ENCODE results near the gene KCNH1.

The KCNH1 gene

DNA sequence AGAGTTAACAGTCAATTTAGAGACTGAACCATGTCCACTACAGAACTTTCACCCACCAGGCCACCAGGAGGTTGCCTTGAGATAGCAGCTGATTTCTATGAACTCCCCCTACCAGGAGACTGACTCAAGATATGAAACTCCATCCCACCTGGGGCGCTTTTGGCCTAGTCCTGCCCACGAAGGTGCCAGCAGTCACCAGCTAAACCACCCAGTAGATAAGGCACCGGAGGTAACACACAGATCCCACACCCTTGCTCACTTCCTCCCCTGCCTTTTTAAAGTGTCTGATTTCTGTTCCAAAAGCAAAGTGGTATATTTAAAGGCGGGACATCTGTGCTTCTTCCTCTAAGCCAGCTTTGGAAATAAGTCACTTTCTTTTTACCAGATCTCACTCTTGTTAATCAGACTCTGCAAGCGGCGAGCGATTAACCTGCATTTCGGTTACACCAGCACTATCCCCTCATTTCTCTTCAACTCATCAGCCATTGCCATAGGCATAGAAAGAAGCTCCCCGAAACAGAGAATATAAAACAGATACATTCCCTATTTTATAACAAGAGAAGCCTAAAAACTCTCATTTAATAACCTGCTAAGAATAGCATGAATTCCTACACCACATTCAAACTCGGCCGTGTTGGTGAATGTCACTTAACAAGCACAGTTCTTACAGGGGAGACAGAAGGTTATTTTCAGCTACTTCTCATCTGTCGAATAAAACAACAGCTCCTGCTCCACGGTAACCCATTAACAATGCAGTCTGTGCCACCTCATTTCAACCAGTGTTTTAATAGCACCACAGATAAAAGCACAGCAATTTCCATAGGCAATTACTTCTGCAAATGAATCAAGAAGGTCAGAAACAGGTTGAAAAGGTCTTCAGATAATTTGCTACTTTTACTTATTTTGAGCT lies 318.1 kb downstream of the KCNH1 start:
- H3K27ac ChIP-seq (ENCODE audit: low read length), result no peak overlapping the region
- no peaks in the 10 kb centered on the region for H3K36me3 ChIP-seq (ENCODE audit: control insufficient read depth, insufficient read depth, low read length)
- H3K27me3 ChIP-seq (ENCODE audit: control insufficient read depth, insufficient read depth, low read length), result no peaks in the 10 kb centered on the region
- WGBS (ENCODE audit: insufficient coverage, insufficient read length), result no CpG with 5 or more reads among the region's 13 CpGs
- H3K4me1 ChIP-seq (ENCODE audit: control insufficient read depth, insufficient read depth, low read length), result no peaks in the 10 kb centered on the region
- DNase-seq (ENCODE audit: low read depth, low spot score), result no peak
- no peak overlapping the region for H3K4me3 ChIP-seq (ENCODE audit: low read length)
- H3K9me3 ChIP-seq (ENCODE audit: control insufficient read depth, insufficient read depth, low read length), result no peaks in the 10 kb centered on the region

DNA sequence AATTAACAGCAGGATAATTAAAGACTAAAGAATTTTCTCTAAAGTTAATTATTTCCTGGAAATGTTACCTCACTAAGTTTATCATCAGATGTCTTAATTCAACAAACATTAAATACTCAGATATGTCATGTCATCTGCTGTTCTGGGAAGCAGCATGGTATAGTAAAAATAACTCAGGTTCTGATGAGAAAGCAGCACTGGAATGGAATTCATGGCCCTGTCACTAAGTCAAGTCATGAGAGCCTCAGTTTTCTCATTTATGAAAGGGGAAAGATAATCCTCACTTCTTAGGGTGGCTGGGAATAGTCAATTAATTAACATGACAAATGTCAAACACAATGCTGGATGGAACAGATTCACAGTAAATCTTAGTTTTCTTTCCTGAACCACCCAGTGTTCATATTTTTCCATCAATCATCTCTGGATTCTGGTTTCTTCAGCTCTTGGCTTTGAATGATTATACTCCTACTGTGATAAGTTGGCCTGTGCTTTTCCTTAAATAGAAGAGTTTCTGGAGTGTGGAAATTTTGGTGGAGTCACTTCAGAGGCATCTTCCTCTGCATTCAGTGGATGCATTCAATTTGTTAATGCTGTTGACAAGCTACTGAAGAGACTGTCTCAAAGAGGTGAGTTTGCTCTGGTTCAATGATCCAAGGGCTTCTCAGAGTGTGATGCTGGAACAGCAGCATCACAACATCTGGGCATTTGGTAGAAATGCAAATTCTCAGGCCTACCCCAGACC lies 319.4 kb downstream of the KCNH1 start:
- Histone ChIP-seq H3K4me1 (ENCODE audit: control insufficient read depth, insufficient read depth, low read length) (no peaks in the 10 kb centered on the region), H3K27ac (ENCODE audit: low read length) (no peak overlapping the region), H3K36me3 (ENCODE audit: control insufficient read depth, insufficient read depth, low read length) (no peaks in the 10 kb centered on the region), H3K27me3 (ENCODE audit: control insufficient read depth, insufficient read depth, low read length) (no peaks in the 10 kb centered on the region), H3K9me3 (ENCODE audit: control insufficient read depth, insufficient read depth, low read length) (no peaks in the 10 kb centered on the region), H3K4me3 (ENCODE audit: low read length) (no peak overlapping the region)
- DNase-seq (ENCODE audit: low read depth, low spot score), result no peak

DNA sequence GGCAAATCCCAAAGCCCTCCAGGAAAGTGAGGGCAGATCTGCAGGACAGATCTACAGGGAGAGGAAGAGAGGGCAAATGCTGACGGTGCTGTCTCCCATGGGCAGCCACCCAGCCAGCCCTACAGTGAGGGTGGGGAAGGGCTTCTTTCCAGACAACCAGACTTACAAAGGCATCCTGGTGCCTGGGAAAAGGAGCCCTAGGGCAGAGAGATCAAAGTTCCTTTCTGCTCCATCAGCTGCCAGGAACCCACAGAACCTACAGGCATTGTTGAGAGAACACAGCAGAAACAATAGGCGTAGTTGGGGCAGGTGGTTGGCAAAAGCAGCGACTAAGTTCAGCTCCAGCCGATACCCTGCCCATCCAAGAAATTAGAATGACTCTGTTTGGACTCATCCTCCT lies 332.4 kb downstream of the KCNH1 start:
- no peaks in the 10 kb centered on the region for H3K9me3 ChIP-seq (ENCODE audit: control insufficient read depth, insufficient read depth, low read length)
- no peaks in the 10 kb centered on the region for H3K4me1 ChIP-seq (ENCODE audit: control insufficient read depth, insufficient read depth, low read length)
- H3K27me3 ChIP-seq (ENCODE audit: control insufficient read depth, insufficient read depth, low read length), result no peaks in the 10 kb centered on the region
- no peaks in the 10 kb centered on the region for H3K36me3 ChIP-seq (ENCODE audit: control insufficient read depth, insufficient read depth, low read length)
- no peak overlapping the region for H3K4me3 ChIP-seq (ENCODE audit: low read length)
- no peak for DNase-seq (ENCODE audit: low read depth, low spot score)
- WGBS (ENCODE audit: insufficient coverage, insufficient read length), result no CpG with 5 or more reads among the region's 4 CpGs
- H3K27ac ChIP-seq (ENCODE audit: low read length), result no peak overlapping the region

DNA sequence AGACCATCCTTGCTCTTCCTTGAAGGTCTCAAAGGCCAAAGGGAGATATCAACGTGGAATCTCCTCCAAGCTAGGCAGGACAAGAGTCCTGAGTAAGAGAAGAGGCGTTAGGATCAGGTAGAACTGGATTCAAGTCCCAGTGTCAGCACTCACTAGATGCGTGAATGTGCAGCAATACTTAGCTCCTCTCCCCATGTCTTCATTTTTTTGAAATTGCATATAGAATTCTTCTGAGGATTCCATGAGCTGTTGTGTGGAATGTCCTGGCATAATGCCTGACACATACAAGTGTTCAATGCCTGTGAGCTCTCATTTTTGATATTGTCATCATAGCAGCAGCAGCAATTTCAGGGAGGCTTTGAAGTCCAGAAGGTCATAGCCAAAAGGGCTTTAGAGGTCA lies 333.2 kb downstream of the KCNH1 start:
- no CpG with 5 or more reads among the region's 3 CpGs for WGBS (ENCODE audit: insufficient coverage, insufficient read length)
- Histone ChIP-seq H3K36me3 (ENCODE audit: control insufficient read depth, insufficient read depth, low read length) (no peaks in the 10 kb centered on the region), H3K9me3 (ENCODE audit: control insufficient read depth, insufficient read depth, low read length) (no peaks in the 10 kb centered on the region), H3K4me3 (ENCODE audit: low read length) (no peak overlapping the region), H3K27ac (ENCODE audit: low read length) (no peak overlapping the region), H3K27me3 (ENCODE audit: control insufficient read depth, insufficient read depth, low read length) (no peaks in the 10 kb centered on the region), H3K4me1 (ENCODE audit: control insufficient read depth, insufficient read depth, low read length) (no peaks in the 10 kb centered on the region)
- DNase-seq (ENCODE audit: low read depth, low spot score), result no peak

DNA sequence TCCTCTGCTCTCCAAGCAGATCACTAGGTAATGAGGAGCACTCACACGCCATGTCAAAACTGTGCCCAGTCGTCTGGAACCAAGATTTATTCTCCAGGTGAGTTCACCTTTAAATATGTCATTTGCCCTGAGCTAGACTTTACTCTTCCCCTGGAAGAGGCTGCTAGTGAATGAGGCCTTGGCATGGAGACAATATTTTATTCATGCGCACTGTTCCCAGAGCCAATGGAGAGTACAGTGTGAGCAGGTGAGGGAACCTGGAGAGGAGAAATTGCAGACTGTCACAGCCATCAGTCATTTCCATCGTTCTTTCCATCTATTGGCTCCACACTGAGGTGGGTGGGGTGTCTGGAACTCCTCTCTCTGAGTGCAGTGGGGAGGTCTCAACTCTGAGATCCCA lies 333.6 kb downstream of the KCNH1 start:
- DNase-seq (ENCODE audit: low read depth, low spot score), result no peak
- no peak overlapping the region for H3K27ac ChIP-seq (ENCODE audit: low read length)
- H3K9me3 ChIP-seq (ENCODE audit: control insufficient read depth, insufficient read depth, low read length), result no peaks in the 10 kb centered on the region
- H3K36me3 ChIP-seq (ENCODE audit: control insufficient read depth, insufficient read depth, low read length), result no peaks in the 10 kb centered on the region
- H3K4me3 ChIP-seq (ENCODE audit: low read length), result no peak overlapping the region
- H3K27me3 ChIP-seq (ENCODE audit: control insufficient read depth, insufficient read depth, low read length), result no peaks in the 10 kb centered on the region
- WGBS (ENCODE audit: insufficient coverage, insufficient read length), result no CpG with 5 or more reads among the region's 4 CpGs
- no peaks in the 10 kb centered on the region for H3K4me1 ChIP-seq (ENCODE audit: control insufficient read depth, insufficient read depth, low read length)

DNA sequence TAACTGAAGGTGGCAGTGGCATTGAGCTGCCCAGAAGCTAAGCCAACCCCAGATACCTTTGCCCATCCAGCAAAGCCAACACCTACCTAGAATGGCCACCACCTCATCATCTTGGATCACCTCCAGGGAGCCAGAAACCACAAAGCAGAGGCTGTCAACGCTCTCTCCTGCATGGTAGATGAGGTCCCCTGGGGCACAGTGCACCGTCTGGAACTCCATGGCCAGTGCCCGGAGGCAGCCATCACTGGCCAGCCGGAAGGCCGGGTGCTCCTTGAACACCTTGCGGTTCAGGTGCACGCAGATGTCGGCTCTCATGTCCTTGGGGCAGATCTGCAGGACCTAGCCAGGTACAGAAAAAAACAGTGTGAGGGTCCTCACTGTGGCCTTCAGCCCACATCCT lies 336.5 kb downstream of the KCNH1 start:
- WGBS (ENCODE audit: insufficient coverage, insufficient read length), result no CpG with 5 or more reads among the region's 8 CpGs
- no peak for DNase-seq (ENCODE audit: low read depth, low spot score)
- Histone ChIP-seq H3K4me3 (ENCODE audit: low read length) (no peak overlapping the region), H3K4me1 (ENCODE audit: control insufficient read depth, insufficient read depth, low read length) (no peaks in the 10 kb centered on the region), H3K9me3 (ENCODE audit: control insufficient read depth, insufficient read depth, low read length) (no peaks in the 10 kb centered on the region), H3K36me3 (ENCODE audit: control insufficient read depth, insufficient read depth, low read length) (no peaks in the 10 kb centered on the region), H3K27me3 (ENCODE audit: control insufficient read depth, insufficient read depth, low read length) (no peaks in the 10 kb centered on the region), H3K27ac (ENCODE audit: low read length) (no peak overlapping the region)

DNA sequence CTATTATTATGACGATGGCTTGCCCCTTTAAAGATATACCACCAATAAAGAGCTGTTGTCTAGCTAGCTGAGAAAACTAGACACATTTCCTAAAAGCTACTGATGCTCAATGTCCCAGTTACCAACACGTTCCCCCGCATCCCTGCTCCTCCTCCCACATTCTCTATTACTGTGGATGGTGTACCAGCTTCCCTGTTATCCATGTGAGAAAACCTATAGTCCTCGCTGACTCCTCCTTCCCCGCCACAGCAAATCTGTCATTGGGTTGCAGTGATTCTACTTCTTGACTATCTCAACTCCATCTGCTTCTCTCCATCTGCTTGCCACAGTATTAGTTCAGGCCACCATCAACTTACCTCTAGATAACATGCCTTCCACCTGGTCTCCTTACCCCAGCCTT lies 337.5 kb downstream of the KCNH1 start:
- WGBS (ENCODE audit: insufficient coverage, insufficient read length), result no CpG with 5 or more reads among the region's 5 CpGs
- Histone ChIP-seq H3K36me3 (ENCODE audit: control insufficient read depth, insufficient read depth, low read length) (no peaks in the 10 kb centered on the region), H3K27ac (ENCODE audit: low read length) (no peak overlapping the region), H3K4me1 (ENCODE audit: control insufficient read depth, insufficient read depth, low read length) (no peaks in the 10 kb centered on the region), H3K27me3 (ENCODE audit: control insufficient read depth, insufficient read depth, low read length) (no peaks in the 10 kb centered on the region), H3K4me3 (ENCODE audit: low read length) (no peak overlapping the region), H3K9me3 (ENCODE audit: control insufficient read depth, insufficient read depth, low read length) (no peaks in the 10 kb centered on the region)
- no peak for DNase-seq (ENCODE audit: low read depth, low spot score)

DNA sequence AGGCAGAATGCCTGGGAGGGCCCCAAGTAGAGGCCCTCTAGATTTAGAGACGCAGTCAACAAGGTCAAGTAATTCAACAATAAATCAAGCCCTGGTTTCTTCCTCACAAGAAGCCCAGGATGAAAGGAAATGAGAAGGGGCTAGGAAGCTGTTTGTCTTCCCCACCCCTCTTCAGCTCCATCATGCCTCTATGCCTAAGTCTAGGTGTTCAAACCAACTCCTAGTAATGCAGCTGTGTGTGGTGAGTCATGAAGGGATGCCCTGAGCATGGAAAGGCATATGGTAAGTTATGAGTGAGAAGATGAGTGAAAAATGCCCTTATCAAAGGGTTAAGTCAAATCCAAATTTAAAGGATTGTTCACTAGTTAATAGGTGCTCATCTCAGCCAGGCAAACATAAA lies 339.5 kb downstream of the KCNH1 start:
- DNase-seq (ENCODE audit: low read depth, low spot score), result no peak
- no CpG with 5 or more reads among the region's 1 CpG for whole genome bisulfite sequencing (ENCODE audit: insufficient coverage, insufficient read length)
- Histone ChIP-seq H3K9me3 (ENCODE audit: control insufficient read depth, insufficient read depth, low read length) (no peaks in the 10 kb centered on the region), H3K36me3 (ENCODE audit: control insufficient read depth, insufficient read depth, low read length) (no peaks in the 10 kb centered on the region), H3K4me1 (ENCODE audit: control insufficient read depth, insufficient read depth, low read length) (no peaks in the 10 kb centered on the region), H3K27ac (ENCODE audit: low read length) (no peak overlapping the region), H3K4me3 (ENCODE audit: low read length) (no peak overlapping the region), H3K27me3 (ENCODE audit: control insufficient read depth, insufficient read depth, low read length) (no peaks in the 10 kb centered on the region)

DNA sequence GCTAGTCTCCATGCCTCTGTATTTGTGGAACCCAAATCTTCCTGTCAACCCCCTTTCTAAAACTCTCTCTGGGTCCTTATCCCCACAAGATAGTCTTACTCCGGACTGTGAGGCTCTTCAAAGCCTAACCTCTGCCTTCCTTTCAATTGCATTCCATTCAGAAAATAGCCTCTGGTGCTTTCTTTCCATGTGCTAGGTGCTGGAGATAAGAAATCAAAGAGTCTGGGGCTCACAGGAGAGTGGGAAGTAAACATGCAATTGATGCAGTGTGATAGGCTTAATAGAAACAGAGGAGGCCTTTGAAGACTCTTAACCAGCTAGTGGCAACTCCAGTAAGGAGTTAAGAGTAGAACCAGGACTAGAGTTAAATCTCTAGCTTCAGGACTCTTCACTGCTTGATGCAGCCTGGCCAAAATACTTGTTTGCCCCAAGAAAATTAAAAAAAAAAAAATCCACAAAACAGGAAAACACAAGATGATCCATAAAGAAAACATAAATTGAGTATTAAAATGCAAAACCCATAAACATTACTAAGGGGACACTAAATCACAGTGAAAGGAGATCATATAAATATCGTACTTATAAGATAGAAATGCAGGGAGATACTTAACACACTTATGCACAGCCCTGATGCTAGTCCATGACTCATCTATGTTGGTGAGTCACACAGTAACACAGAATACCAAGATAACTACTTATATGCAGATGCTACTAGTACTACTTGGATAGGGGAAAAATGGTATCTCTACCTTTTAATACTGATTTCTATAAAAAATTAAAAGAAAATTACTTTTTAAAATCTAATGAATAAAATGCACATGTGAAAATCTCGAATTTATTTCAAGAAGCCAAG lies 341.5 kb downstream of the KCNH1 start:
- H3K9me3 ChIP-seq (ENCODE audit: control insufficient read depth, insufficient read depth, low read length), result no peaks in the 10 kb centered on the region
- no peak overlapping the region for H3K4me3 ChIP-seq (ENCODE audit: low read length)
- no peaks in the 10 kb centered on the region for H3K27me3 ChIP-seq (ENCODE audit: control insufficient read depth, insufficient read depth, low read length)
- DNase-seq (ENCODE audit: low read depth, low spot score), result no peak
- no peak overlapping the region for H3K27ac ChIP-seq (ENCODE audit: low read length)
- no peaks in the 10 kb centered on the region for H3K36me3 ChIP-seq (ENCODE audit: control insufficient read depth, insufficient read depth, low read length)
- no peaks in the 10 kb centered on the region for H3K4me1 ChIP-seq (ENCODE audit: control insufficient read depth, insufficient read depth, low read length)
- whole genome bisulfite sequencing (ENCODE audit: insufficient coverage, insufficient read length), result no CpG with 5 or more reads among the region's 3 CpGs

DNA sequence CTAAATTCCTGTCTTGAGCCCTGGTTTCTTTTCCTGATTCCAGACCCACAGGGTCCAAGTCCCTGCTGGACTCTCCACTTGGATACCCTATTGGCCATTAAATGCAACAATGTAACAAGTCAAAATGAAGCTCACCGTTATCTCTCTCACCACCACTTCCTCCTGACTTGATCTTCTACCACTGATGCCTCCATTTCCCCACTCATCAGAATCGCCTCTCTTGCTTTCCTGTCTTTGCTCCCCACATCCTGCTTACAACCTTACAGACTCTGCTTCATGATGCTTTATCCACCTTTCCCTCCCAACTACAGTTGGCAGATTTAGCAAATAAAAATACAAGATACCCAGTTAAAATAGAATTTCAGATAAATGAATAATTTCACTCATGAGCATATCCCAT lies 343.8 kb downstream of the KCNH1 start:
- DNase-seq (ENCODE audit: low read depth, low spot score), result no peak
- no CpG with 5 or more reads among the region's 2 CpGs for WGBS (ENCODE audit: insufficient coverage, insufficient read length)
- Histone ChIP-seq H3K36me3 (ENCODE audit: control insufficient read depth, insufficient read depth, low read length) (no peaks in the 10 kb centered on the region), H3K27ac (ENCODE audit: low read length) (no peak overlapping the region), H3K4me1 (ENCODE audit: control insufficient read depth, insufficient read depth, low read length) (no peaks in the 10 kb centered on the region), H3K4me3 (ENCODE audit: low read length) (no peak overlapping the region), H3K9me3 (ENCODE audit: control insufficient read depth, insufficient read depth, low read length) (no peaks in the 10 kb centered on the region), H3K27me3 (ENCODE audit: control insufficient read depth, insufficient read depth, low read length) (no peaks in the 10 kb centered on the region)
